Psoas muscle (tissue), 8 donors: Measurements from ENCODE around the gene TBC1D22A. TPM values are rescaled to one million over a fixed set of nuclear protein-coding genes. Genes with fewer than 3 reads are reported as not detected.

Experiments used
- ATAC-seq, 4 donors: fragments of 200-7000 bp; cut with Tn5 transposase; one replicate each; pipeline ENCODE4 v1.9.1; 2020; ENCODE audit warnings: moderate library complexity in 3 of 4, mild to moderate bottlenecking in 2 of 4
- DNase-seq, 2 donors: peaks; one replicate each; pipeline ENCODE4 v3.0.0-alpha.2; 2020
- H3K27ac ChIP-seq: fragments of 200-600 bp; one replicate; pipeline ENCODE4 v1.8.0; 2022
- H3K27me3 ChIP-seq, 3 donors: fragments of 200-600 bp in 1 of 3; one replicate each; pipeline versions ENCODE4 v1.6.1 to v1.8.0; 2013 to 2022; ENCODE audit warnings: low read length in 2 of 3, mild to moderate bottlenecking in 2 of 3, moderate library complexity in 1 of 3; ENCODE audit not compliant: insufficient read depth in 3 of 3
- H3K36me3 ChIP-seq, 2 donors: fragments of 200-600 bp in 1 of 2; one replicate each; pipeline versions ENCODE4 v1.6.1 to v1.8.0; 2013 to 2022; ENCODE audit warnings: low read depth in 1 of 2, mild to moderate bottlenecking in 1 of 2, moderate library complexity in 1 of 2; ENCODE audit not compliant: insufficient read depth in 1 of 2
- H3K4me1 ChIP-seq: fragments of 200-600 bp; one replicate; pipeline ENCODE4 v1.8.0; 2022
- H3K4me3 ChIP-seq: fragments of 200-600 bp; one replicate; pipeline ENCODE4 v1.8.0; 2022; ENCODE audit warnings: mild to moderate bottlenecking
- H3K9me3 ChIP-seq: fragments of 200-600 bp; one replicate; pipeline ENCODE4 v1.8.0; 2022
- WGBS, 3 donors: extraction: QIAGEN DNeasy Blood & Tissue Kit; methylation state at CpG; one replicate each; pipeline versions ENCODE4 v1.1.6 to v1.1.7; 2013; 5-methylcytosine and 5-hydroxymethylcytosine counted together
- intact Hi-C, 2 donors: fragments of 100-400 bp; cut with DNase I; formaldehyde crosslinking; loops; one replicate each; pipeline versions ENCODE4 v1.11.0 to v1.14.2; 2022
- polyA plus RNA-seq, 3 donors: library from polyadenylated mRNA; stranded (reverse); fragments of 200-250 nt; gene quantifications; one replicate each; pipeline ENCODE4 v1.2.3, GENCODE V29; 2013
- total RNA-seq, 4 donors: library from RNA; stranded (reverse); fragmentation: NEBNext Ultra II Directional in 2 of 4; extraction: Animal tissue kit (Norgen Biotek cat#: 25700) in 2 of 4; gene quantifications; one replicate each; pipeline versions ENCODE4 v1.2.1 to v1.2.4, GENCODE V29; 2021 to 2023
- TF ChIP-seq, protein P1 (sequence below): fragments of 200-600 bp; IDR thresholded peaks from one replicate; pipeline ENCODE4 v1.8.0; 2022; ENCODE audit warnings: antibody characterized with exemption
- donor health status: healthy with polysubstance abuse.
- donor health status: DM: no; HTN: no; CAD: no; lungs with moderate emphysema.
- donor health status: Bipolar disorder and iron deficiency.
- donor health status: healthy.
- donor health status: DM: yes; HTN: yes; CAD: no.
- donor health status: DM: no; HTN: no; CAD: no.
- donor health status: DM: no; HTN: no; CAD: no.
- donor health status: DM: yes; HTN: yes; CAD: no.

TBC1D22A gene
- total and polyA plus RNA-seq, 7 donors, result 11.7 to 25.0 (median 18.9) TPM

DNA sequence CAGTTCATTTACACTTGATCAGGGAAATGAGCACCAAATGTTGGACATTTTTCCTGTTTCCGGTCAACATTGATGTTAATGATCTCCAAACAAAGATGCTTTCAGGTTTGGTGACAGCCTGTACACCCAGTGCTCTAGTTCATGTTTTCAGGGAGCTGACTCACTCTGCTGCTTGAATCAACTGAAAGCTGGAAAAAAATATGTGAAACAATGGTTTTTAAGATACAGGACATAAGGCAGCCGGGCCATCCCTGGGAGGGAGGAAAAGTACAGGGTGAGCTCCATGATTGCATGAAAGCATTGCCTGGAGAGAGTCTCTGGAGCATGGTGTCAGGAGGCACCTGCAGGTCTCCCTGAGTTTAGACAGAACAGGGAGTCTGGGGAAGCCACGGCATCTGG, 259.6 kb downstream of the TBC1D22A start:
- intact Hi-C loops, result no loop called here
- DNase-seq (no peak), ATAC-seq (no peak)
- H3K4me3 ChIP-seq, result no peak overlapping the region
- 88 to 100% (median 94%) methylated on average over 3 of the region's 3 CpGs for WGBS, 3 donors
- no peaks in the 10 kb centered on the region for H3K36me3 ChIP-seq
- H3K27ac ChIP-seq, result no peak overlapping the region
- no peaks in the 10 kb centered on the region for H3K4me1 ChIP-seq
- no peaks in the 10 kb centered on the region for H3K9me3 ChIP-seq
- TF ChIP-seq, protein P1, sequence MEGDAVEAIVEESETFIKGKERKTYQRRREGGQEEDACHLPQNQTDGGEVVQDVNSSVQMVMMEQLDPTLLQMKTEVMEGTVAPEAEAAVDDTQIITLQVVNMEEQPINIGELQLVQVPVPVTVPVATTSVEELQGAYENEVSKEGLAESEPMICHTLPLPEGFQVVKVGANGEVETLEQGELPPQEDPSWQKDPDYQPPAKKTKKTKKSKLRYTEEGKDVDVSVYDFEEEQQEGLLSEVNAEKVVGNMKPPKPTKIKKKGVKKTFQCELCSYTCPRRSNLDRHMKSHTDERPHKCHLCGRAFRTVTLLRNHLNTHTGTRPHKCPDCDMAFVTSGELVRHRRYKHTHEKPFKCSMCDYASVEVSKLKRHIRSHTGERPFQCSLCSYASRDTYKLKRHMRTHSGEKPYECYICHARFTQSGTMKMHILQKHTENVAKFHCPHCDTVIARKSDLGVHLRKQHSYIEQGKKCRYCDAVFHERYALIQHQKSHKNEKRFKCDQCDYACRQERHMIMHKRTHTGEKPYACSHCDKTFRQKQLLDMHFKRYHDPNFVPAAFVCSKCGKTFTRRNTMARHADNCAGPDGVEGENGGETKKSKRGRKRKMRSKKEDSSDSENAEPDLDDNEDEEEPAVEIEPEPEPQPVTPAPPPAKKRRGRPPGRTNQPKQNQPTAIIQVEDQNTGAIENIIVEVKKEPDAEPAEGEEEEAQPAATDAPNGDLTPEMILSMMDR, result no peak
- H3K27me3 ChIP-seq, result no peaks in the 10 kb centered on the region

DNA sequence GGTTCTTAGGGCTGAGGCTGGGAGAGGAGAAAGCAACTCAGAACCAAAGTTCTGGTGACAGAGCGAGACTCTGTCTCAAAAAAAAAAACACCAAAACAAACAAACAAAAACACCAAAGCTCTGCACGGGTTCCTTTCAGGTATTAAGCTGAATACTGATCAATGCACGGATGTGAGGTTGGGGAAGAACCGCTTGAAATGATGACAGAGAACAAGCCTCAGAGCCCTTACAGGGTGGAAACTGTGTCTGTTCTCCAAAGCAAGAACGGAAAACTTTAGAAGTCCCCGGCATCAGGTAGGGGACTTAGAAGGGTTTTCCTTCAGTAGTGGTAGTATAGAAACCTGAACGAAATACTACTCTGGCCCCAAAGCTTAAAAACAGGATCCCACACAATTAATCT, 260.0 kb downstream of the TBC1D22A start:
- DNase-seq (no peak), ATAC-seq (no peak)
- Histone ChIP-seq H3K36me3 (no peaks in the 10 kb centered on the region), H3K4me3 (no peak overlapping the region), H3K27ac (no peak overlapping the region), H3K27me3 (no peaks in the 10 kb centered on the region), H3K4me1 (no peaks in the 10 kb centered on the region), H3K9me3 (no peaks in the 10 kb centered on the region)
- intact Hi-C loops, result no loop called here
- TF ChIP-seq, protein P1, result no peak
- WGBS, 3 donors, result 90 to 95% (median 95%) methylated on average over 7 of the region's 7 CpGs

DNA sequence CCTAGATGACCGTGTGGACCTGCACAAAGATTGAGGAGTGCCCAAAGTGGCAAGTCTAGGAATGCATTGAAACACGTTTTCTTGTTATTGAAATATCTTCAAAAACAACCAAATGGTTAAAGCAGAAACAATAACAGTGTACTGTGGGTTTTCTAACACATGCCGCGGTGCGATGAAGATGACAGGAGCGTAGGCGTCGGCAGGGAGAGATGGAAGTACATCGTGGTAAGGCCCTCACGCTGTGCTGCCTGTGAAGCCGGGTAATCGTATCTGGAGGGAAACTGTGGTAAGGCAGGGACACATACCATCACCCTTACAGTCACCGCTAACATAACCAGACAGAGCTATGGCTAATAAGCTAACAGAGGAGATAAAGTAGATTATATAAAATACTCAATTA, 261.4 kb downstream of the TBC1D22A start:
- Histone ChIP-seq H3K27me3 (no peaks in the 10 kb centered on the region), H3K9me3 (no peaks in the 10 kb centered on the region), H3K4me3 (no peak overlapping the region), H3K4me1 (no peaks in the 10 kb centered on the region), H3K36me3 (no peaks in the 10 kb centered on the region), H3K27ac (no peak overlapping the region)
- intact Hi-C loops, result no loop called here
- TF ChIP-seq, protein P1, result no peak
- DNase-seq (no peak), ATAC-seq (no peak)
- WGBS, 3 donors, result 96 to 98% (median 98%) methylated on average over 13 of the region's 13 CpGs

DNA sequence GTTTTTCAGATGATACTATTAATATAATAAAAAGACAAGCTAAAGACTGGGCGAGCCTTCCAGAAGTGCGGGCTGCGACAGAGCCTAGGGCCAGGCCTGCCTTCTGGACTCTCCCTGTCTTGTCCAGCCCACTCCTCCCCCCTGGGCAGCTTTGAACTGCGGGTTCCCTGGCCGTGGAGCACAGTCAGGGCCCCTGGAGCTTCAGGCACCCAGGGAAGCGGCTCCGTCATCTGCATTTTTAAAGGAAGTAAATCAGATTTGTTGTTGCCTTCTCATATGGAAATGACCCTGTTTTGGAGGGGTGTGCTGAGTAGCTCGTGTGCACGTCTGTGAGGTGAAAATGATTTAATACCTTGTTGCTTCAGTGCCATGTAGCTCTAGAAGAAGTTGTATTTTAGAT, 265.3 kb downstream of the TBC1D22A start:
- Histone ChIP-seq H3K4me1 (no peaks in the 10 kb centered on the region), H3K4me3 (no peak overlapping the region), H3K36me3 (no peaks in the 10 kb centered on the region), H3K27me3 (no peaks in the 10 kb centered on the region), H3K27ac (no peak overlapping the region), H3K9me3 (no peaks in the 10 kb centered on the region)
- ATAC-seq (no peak), DNase-seq (no peak)
- TF ChIP-seq, protein P1, result no peak
- WGBS, 3 donors, result 70 to 79% (median 77%) methylated on average over 9 of the region's 9 CpGs
- intact Hi-C loops, result no loop called here
